ENCODE data around the gene FDPS. TPM values are rescaled to one million over a fixed set of nuclear protein-coding genes. Genes with fewer than 3 reads are reported as not detected.

Gene FDPS
- total RNA-seq, 4 donors from 2014 or later = 152 to 422 (median 192) TPM

DNA sequence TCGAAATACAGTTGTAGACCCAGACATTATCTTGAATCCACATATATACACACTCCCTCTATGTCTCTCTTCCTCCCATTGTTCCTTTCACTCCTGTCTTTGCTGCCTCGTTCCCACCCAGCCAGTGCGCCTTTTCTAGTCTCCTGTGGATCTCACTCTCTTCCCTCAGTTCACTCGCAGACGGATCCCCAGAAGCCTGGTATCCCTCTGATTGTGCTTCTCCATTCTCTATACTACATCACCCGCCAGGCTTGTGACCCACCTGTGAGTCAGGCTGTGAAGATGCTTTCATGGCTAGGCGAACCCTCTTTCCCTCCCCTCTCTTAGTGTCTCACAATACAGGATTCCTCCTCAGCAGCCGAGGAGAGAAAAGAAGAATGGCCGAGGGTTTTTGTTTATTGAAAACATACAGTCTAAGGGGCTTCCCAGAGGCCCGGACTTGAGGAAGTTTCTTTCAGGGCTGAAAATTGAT, 29.9 kb upstream of the FDPS start:
- TF ChIP-seq POLR2A (IDR thresholded peaks at IDR 0.05) = no peak
- TF ChIP-seq, protein P1, sequence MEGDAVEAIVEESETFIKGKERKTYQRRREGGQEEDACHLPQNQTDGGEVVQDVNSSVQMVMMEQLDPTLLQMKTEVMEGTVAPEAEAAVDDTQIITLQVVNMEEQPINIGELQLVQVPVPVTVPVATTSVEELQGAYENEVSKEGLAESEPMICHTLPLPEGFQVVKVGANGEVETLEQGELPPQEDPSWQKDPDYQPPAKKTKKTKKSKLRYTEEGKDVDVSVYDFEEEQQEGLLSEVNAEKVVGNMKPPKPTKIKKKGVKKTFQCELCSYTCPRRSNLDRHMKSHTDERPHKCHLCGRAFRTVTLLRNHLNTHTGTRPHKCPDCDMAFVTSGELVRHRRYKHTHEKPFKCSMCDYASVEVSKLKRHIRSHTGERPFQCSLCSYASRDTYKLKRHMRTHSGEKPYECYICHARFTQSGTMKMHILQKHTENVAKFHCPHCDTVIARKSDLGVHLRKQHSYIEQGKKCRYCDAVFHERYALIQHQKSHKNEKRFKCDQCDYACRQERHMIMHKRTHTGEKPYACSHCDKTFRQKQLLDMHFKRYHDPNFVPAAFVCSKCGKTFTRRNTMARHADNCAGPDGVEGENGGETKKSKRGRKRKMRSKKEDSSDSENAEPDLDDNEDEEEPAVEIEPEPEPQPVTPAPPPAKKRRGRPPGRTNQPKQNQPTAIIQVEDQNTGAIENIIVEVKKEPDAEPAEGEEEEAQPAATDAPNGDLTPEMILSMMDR (IDR thresholded peaks at IDR 0.05) = no peak
- DNase-seq = no peak
- H3K27ac ChIP-seq = no peak overlapping the region
- intact Hi-C loops (cut with DNase I) = no loop called here
- peak overlapping the region in 2 of 4 donors; percentile 69 to 80 for H3K4me3 ChIP-seq
- H3K4me1 ChIP-seq = peaks cover 10 to 27% (median 26%) of the 10 kb centered on the region in 3 donors
- H3K27me3 ChIP-seq = no peaks in the 10 kb centered on the region
- no peaks in the 10 kb centered on the region for H3K9me3 ChIP-seq
- peaks cover 0 to 11% (median 0%) of the 10 kb centered on the region in 3 donors for H3K36me3 ChIP-seq
- 55 to 60% methylated on average over 8 of the region's 10 CpGs for WGBS, 2 donors

DNA sequence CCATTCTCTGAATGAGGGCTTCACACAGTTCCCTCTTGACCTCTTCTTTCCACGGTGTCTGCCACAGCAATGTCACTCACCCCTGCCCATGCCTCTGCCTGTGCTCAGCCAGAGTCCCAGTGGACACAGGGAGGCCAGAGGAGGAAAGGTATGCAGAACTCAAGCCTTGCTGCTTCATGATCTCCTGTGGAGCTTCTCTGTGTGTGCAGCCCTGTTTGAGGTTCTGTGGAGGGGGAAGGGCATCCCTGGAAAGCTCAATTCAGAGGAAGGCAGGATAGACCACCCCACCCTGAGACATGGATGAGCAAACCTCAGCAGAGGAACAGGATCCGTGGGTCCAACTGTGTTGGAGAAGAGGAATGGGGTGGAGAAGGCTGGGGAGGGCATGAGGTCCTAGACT, 29.4 kb upstream of the FDPS start:
- H3K9me3 ChIP-seq = no peaks in the 10 kb centered on the region
- H3K27me3 ChIP-seq = no peaks in the 10 kb centered on the region
- H3K4me3 ChIP-seq = no peak overlapping the region
- WGBS, 2 donors = 81 to 86% methylated on average over 1 to 2 of the region's 2 CpGs
- H3K27ac ChIP-seq = no peak overlapping the region
- peaks cover 7 to 22% (median 22%) of the 10 kb centered on the region in 3 donors for H3K4me1 ChIP-seq
- H3K36me3 ChIP-seq = peaks cover 0 to 16% (median 0%) of the 10 kb centered on the region in 3 donors
- no peak for DNase-seq
- intact Hi-C loops (cut with DNase I) = no loop called here
- TF ChIP-seq, protein P1 (IDR thresholded peaks at IDR 0.05) = no peak
- no peak for TF ChIP-seq POLR2A (IDR thresholded peaks at IDR 0.05)

DNA sequence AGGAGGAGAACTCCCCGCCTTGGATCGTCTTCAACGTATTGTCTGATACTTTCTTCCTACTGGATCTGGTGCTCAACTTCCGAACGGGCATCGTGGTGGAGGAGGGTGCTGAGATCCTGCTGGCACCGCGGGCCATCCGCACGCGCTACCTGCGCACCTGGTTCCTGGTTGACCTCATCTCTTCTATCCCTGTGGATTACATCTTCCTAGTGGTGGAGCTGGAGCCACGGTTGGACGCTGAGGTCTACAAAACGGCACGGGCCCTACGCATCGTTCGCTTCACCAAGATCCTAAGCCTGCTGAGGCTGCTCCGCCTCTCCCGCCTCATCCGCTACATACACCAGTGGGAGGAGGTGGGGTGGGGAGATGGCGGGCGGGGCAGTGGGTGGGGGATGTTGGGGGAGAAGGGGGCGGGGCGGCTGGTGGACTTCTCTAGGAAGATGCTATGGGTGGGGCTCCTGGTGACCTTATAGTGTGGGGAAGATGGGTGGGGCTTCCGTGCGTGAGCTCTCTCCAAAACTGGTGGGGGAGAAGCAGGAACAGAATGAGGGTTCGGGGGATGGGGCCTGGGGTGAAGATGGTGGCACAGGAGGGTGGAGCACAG, 26.1 kb upstream of the FDPS start:
- Histone ChIP-seq H3K27ac (no peak overlapping the region), H3K9me3 (no peaks in the 10 kb centered on the region), H3K36me3 (peaks cover 0 to 36% (median 0%) of the 10 kb centered on the region in 3 donors), H3K4me1 (peaks cover 7 to 14% (median 13%) of the 10 kb centered on the region in 3 donors), H3K4me3 (no peak overlapping the region), H3K27me3 (no peaks in the 10 kb centered on the region)
- TF ChIP-seq, protein P1 (IDR thresholded peaks at IDR 0.05) = no peak
- TF ChIP-seq POLR2A (IDR thresholded peaks at IDR 0.05) = no peak
- intact Hi-C loops (cut with DNase I) = no loop called here
- no peak for DNase-seq
- WGBS, 2 donors = 93 to 94% methylated on average over 9 to 22 of the region's 29 CpGs

DNA sequence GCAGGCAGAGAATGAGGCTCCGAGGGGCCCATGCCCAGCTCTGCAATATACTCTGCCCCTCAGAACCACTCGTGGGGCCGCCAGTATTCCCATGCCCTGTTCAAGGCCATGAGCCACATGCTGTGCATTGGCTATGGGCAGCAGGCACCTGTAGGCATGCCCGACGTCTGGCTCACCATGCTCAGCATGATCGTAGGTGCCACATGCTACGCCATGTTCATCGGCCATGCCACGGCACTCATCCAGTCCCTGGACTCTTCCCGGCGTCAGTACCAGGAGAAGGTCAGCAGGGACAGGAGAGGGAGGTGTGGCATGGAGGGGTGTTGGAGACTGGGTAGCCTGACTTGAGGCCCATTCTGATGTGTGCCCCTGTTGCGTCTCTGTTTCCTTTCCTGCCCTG, 24.2 kb upstream of the FDPS start:
- WGBS, 2 donors = 91 to 95% methylated on average over 7 to 12 of the region's 12 CpGs
- Histone ChIP-seq H3K4me3 (no peak overlapping the region), H3K4me1 (no peaks in the 10 kb centered on the region), H3K9me3 (no peaks in the 10 kb centered on the region), H3K36me3 (peaks cover 0 to 43% (median 0%) of the 10 kb centered on the region in 3 donors), H3K27ac (no peak overlapping the region), H3K27me3 (no peaks in the 10 kb centered on the region)
- intact Hi-C loops (cut with DNase I) = no loop called here
- TF ChIP-seq, protein P1 (IDR thresholded peaks at IDR 0.05) = no peak
- TF ChIP-seq POLR2A (IDR thresholded peaks at IDR 0.05) = no peak
- DNase-seq = no peak

DNA sequence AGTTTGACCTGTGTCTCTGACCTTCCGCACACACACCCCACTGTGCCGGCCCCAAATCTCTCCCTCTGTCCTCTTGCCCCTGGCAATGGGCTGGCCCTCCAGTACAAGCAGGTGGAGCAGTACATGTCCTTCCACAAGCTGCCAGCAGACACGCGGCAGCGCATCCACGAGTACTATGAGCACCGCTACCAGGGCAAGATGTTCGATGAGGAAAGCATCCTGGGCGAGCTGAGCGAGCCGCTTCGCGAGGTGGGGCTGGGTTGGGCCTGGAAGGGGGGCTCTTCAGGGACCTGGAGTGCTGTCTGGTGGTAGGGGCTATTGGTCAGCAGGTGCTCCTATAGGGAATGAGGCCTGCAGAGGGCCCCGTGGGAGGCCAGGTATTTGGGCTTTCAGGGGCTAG, 23.6 kb upstream of the FDPS start:
- TF ChIP-seq, protein P1 (IDR thresholded peaks at IDR 0.05) = no peak
- TF ChIP-seq POLR2A (IDR thresholded peaks at IDR 0.05) = no peak
- Histone ChIP-seq H3K27ac (no peak overlapping the region), H3K4me1 (no peaks in the 10 kb centered on the region), H3K4me3 (no peak overlapping the region), H3K9me3 (no peaks in the 10 kb centered on the region), H3K27me3 (no peaks in the 10 kb centered on the region), H3K36me3 (peaks cover 0 to 43% (median 0%) of the 10 kb centered on the region in 3 donors)
- intact Hi-C loops (cut with DNase I) = no loop called here
- no peak for DNase-seq
- WGBS, 2 donors = 88 to 91% methylated on average over 7 to 13 of the region's 14 CpGs

Measured in esophagus squamous epithelium (tissue), 5 donors.